ENCODE results near the gene ARSG.
"Not testable (repeated sequence)": the region's sequence is repeated elsewhere in the genome, so short reads cannot be mapped to it uniquely, and the experiment has no call there.

The ARSG gene

GRCh38 chr17:68255151-68255550 is 36.1 kb upstream of the ARSG start:
- Histone ChIP-seq H2AFZ (ENCODE audit: low read depth, low read length, severe bottlenecking) (no peak overlapping the region), H3K9ac (ENCODE audit: low read length) (peak overlapping the region; percentile 97), H4K20me1 (ENCODE audit: low read depth, low read length) (no peaks in the 10 kb centered on the region), H3K9me3 (ENCODE audit: insufficient read depth, low read length) (no peaks in the 10 kb centered on the region), H3F3A (ENCODE audit: insufficient read depth) (peaks cover 84% of the 10 kb centered on the region), H3K79me2 (ENCODE audit: insufficient read depth, low read length) (peaks cover 50% of the 10 kb centered on the region), H3K27me3 (ENCODE audit: low read length) (no peaks in the 10 kb centered on the region), H3K27ac (ENCODE audit: low read depth, low read length) (peak overlapping the region; percentile 98), H3K4me3 (ENCODE audit: insufficient read depth, low read length, poor library complexity, severe bottlenecking) (peak overlapping the region; percentile 7), H3K4me2 (ENCODE audit: low read depth, low read length, poor library complexity, severe bottlenecking) (peak overlapping the region; percentile 92), H3K36me3 (ENCODE audit: low read length) (0 out of 2 replicates have a peak, but pooled peaks cover 8% of the 10 kb centered on the region), H3K9me2 (replicated peaks; ENCODE audit: insufficient read depth, low read length) (no peaks in the 10 kb centered on the region)
- TF ChIP-seq, protein P1, sequence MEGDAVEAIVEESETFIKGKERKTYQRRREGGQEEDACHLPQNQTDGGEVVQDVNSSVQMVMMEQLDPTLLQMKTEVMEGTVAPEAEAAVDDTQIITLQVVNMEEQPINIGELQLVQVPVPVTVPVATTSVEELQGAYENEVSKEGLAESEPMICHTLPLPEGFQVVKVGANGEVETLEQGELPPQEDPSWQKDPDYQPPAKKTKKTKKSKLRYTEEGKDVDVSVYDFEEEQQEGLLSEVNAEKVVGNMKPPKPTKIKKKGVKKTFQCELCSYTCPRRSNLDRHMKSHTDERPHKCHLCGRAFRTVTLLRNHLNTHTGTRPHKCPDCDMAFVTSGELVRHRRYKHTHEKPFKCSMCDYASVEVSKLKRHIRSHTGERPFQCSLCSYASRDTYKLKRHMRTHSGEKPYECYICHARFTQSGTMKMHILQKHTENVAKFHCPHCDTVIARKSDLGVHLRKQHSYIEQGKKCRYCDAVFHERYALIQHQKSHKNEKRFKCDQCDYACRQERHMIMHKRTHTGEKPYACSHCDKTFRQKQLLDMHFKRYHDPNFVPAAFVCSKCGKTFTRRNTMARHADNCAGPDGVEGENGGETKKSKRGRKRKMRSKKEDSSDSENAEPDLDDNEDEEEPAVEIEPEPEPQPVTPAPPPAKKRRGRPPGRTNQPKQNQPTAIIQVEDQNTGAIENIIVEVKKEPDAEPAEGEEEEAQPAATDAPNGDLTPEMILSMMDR (IDR thresholded peaks at IDR 0.05; ENCODE audit: insufficient read depth, low read length, poor library complexity, severe bottlenecking), result no peak
- TF ChIP-seq EZH2phosphoT487 (conservative IDR thresholded peaks at IDR 0.05; ENCODE audit: low read length), result no peak

GRCh38 chr17:68255731-68256538 is 35.4 kb upstream of the ARSG start:
- peak overlapping the region; percentile 92 for H3K4me2 ChIP-seq (ENCODE audit: low read depth, low read length, poor library complexity, severe bottlenecking)
- H3K79me2 ChIP-seq (ENCODE audit: insufficient read depth, low read length), result peaks cover 50% of the 10 kb centered on the region
- peak overlapping the region; percentile 98 for H3K27ac ChIP-seq (ENCODE audit: low read depth, low read length)
- no peak overlapping the region for H3K4me3 ChIP-seq (ENCODE audit: insufficient read depth, low read length, poor library complexity, severe bottlenecking)
- no peaks in the 10 kb centered on the region for H3K27me3 ChIP-seq (ENCODE audit: low read length)
- no peaks in the 10 kb centered on the region for H3K9me3 ChIP-seq (ENCODE audit: insufficient read depth, low read length)
- TF ChIP-seq, protein P1 (IDR thresholded peaks at IDR 0.05; ENCODE audit: insufficient read depth, low read length, poor library complexity, severe bottlenecking), result no peak
- TF ChIP-seq EZH2phosphoT487 (conservative IDR thresholded peaks at IDR 0.05; ENCODE audit: low read length), result no peak
- 0 out of 2 replicates have a peak, but pooled peaks cover 8% of the 10 kb centered on the region for H3K36me3 ChIP-seq (ENCODE audit: low read length)
- H3F3A ChIP-seq (ENCODE audit: insufficient read depth), result peaks cover 83% of the 10 kb centered on the region
- H3K9ac ChIP-seq (ENCODE audit: low read length), result peak overlapping the region; percentile 97
- no peaks in the 10 kb centered on the region for H3K9me2 ChIP-seq (replicated peaks; ENCODE audit: insufficient read depth, low read length)
- no peaks in the 10 kb centered on the region for H4K20me1 ChIP-seq (ENCODE audit: low read depth, low read length)
- no peak overlapping the region for H2AFZ ChIP-seq (ENCODE audit: low read depth, low read length, severe bottlenecking)

DNA sequence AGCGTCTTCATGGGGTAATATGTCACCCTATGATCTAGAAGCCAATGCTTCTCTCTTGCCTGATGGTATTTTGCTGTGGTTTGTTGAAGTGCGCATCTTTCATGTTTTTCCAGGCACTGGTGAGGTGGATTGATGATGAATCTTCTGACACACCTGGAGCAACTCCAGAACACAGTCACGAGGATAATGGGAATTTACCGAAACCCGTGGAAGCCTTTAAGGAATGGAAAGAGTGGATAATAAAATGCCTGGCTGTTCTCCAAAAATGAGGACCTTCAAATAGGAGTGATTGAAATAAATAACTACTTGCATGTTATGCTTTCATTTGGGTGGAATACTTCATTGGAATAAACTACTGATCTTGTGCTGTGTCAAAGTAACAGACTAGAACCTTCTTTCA is 34.6 kb upstream of the ARSG start:
- peak overlapping the region; percentile 92 for H3K4me2 ChIP-seq (ENCODE audit: low read depth, low read length, poor library complexity, severe bottlenecking)
- H3F3A ChIP-seq (ENCODE audit: insufficient read depth), result peaks cover 87% of the 10 kb centered on the region
- H3K9me3 ChIP-seq (ENCODE audit: insufficient read depth, low read length); H4K20me1 ChIP-seq (ENCODE audit: low read depth, low read length); H3K27me3 ChIP-seq (ENCODE audit: low read length); H3K9me2 ChIP-seq (replicated peaks; ENCODE audit: insufficient read depth, low read length); H3K4me3 ChIP-seq (ENCODE audit: insufficient read depth, low read length, poor library complexity, severe bottlenecking); H2AFZ ChIP-seq (ENCODE audit: low read depth, low read length, severe bottlenecking); H3K36me3 ChIP-seq (ENCODE audit: low read length): not testable (repeated sequence)
- peak overlapping the region; percentile 97 for H3K9ac ChIP-seq (ENCODE audit: low read length)
- peaks cover 44% of the 10 kb centered on the region for H3K79me2 ChIP-seq (ENCODE audit: insufficient read depth, low read length)
- peak overlapping the region; percentile 98 for H3K27ac ChIP-seq (ENCODE audit: low read depth, low read length)

DNA sequence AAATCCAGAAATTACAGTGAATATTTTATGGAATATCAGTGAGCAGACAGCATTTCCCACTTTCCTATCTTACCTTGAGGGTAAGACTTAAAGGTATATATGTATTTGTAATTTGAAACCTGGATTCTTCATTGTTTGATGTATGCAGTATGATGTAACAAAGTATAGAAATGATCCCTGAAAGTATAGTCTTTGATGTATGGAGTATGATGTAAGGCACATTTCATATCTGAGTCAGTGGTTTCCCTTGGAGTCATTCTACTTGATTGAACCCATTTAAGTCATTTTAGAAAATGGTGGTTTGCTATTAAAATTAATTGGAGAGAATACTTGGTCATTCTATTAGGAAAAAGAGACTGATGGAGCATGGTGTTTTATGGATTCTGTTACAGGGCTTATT is 33.4 kb upstream of the ARSG start:
- H3K4me3 ChIP-seq (ENCODE audit: insufficient read depth, low read length, poor library complexity, severe bottlenecking), result no peak overlapping the region

GRCh38 chr17:68258890-68259647 is 32.2 kb upstream of the ARSG start:
- peak overlapping the region; percentile 60 for H3K9ac ChIP-seq (ENCODE audit: low read length)
- H2AFZ ChIP-seq (ENCODE audit: low read depth, low read length, severe bottlenecking), result not testable (repeated sequence)

More for the DNA sequence above, 33.4 kb upstream of the ARSG start:
- no peak overlapping the region for H2AFZ ChIP-seq (ENCODE audit: low read depth, low read length, severe bottlenecking)
- H3K4me2 ChIP-seq (ENCODE audit: low read depth, low read length, poor library complexity, severe bottlenecking), result peak overlapping the region; percentile 92
- H3K9ac ChIP-seq (ENCODE audit: low read length), result peak overlapping the region; percentile 59
- H4K20me1 ChIP-seq (ENCODE audit: low read depth, low read length), result no peaks in the 10 kb centered on the region
- 0 out of 2 replicates have a peak, but pooled peaks cover under 1% of the 10 kb centered on the region for H3K36me3 ChIP-seq (ENCODE audit: low read length)
- no peaks in the 10 kb centered on the region for H3K9me2 ChIP-seq (replicated peaks; ENCODE audit: insufficient read depth, low read length)
- H3F3A ChIP-seq (ENCODE audit: insufficient read depth), result peaks cover 85% of the 10 kb centered on the region
- H3K27ac ChIP-seq (ENCODE audit: low read depth, low read length), result peak overlapping the region; percentile 98
- no peaks in the 10 kb centered on the region for H3K27me3 ChIP-seq (ENCODE audit: low read length)
- peaks cover 34% of the 10 kb centered on the region; the same call in 1 of the 2 replicates for H3K79me2 ChIP-seq (ENCODE audit: insufficient read depth, low read length)
- no peaks in the 10 kb centered on the region for H3K9me3 ChIP-seq (ENCODE audit: insufficient read depth, low read length)
- TF ChIP-seq, protein P1 (IDR thresholded peaks at IDR 0.05; ENCODE audit: insufficient read depth, low read length, poor library complexity, severe bottlenecking), result no peak
- no peak for TF ChIP-seq EZH2phosphoT487 (conservative IDR thresholded peaks at IDR 0.05; ENCODE audit: low read length)

More at GRCh38 chr17:68258890-68259647, 32.2 kb upstream of the ARSG start:
- Histone ChIP-seq H3K79me2 (ENCODE audit: insufficient read depth, low read length) (peaks cover 30% of the 10 kb centered on the region; the same call in 1 of the 2 replicates), H3K27ac (ENCODE audit: low read depth, low read length) (peak overlapping the region; percentile 99), H3K4me2 (ENCODE audit: low read depth, low read length, poor library complexity, severe bottlenecking) (peak overlapping the region; percentile 92), H3K4me3 (ENCODE audit: insufficient read depth, low read length, poor library complexity, severe bottlenecking) (peak overlapping the region; percentile 33), H3F3A (ENCODE audit: insufficient read depth) (peaks cover 84% of the 10 kb centered on the region)
- H3K9me3 ChIP-seq (ENCODE audit: insufficient read depth, low read length); H3K9me2 ChIP-seq (replicated peaks; ENCODE audit: insufficient read depth, low read length); H3K27me3 ChIP-seq (ENCODE audit: low read length); H3K36me3 ChIP-seq (ENCODE audit: low read length); H4K20me1 ChIP-seq (ENCODE audit: low read depth, low read length): not testable (repeated sequence)

All from SU-DHL-6 (cell line).